T-cell (primary cell): Measurements from ENCODE around the gene ETFA. TPM values are rescaled to one million over a fixed set of nuclear protein-coding genes. Genes with fewer than 3 reads are reported as not detected.

Experiments used
- ATAC-seq, 4 experiments: fragments of 200-7000 bp in 3 of 4; fragments of 150-1000 bp in 1 of 4; cut with Tn5 transposase; replicated peaks in 1 of 4; 1 replicate in 3 of 4; 2 replicates in 1 of 4; pipeline ENCODE4 v1.10.0; 2021; ENCODE audit warnings: moderate library complexity in 3 of 4, mild to moderate bottlenecking in 2 of 4, moderate number of reproducible peaks in 1 of 4
- CTCF ChIA-PET, 2 donors: fragments of 300-600 bp; sonication (Branson Sonifier 250); formaldehyde crosslinking; loops; one replicate each; lab custom pipeline; 2022; ENCODE audit warnings: antibody characterized with exemption in 2 of 2; lab: Charles Lee
- POLR2A ChIA-PET, 2 donors: fragments of 300-600 bp; sonication (Branson Sonifier 250); formaldehyde crosslinking; loops; one replicate each; lab custom pipeline; 2022; ENCODE audit warnings: antibody characterized with exemption in 2 of 2; lab: Charles Lee
- DNase-seq, 35 experiments: peaks; one replicate each; pipeline versions ENCODE4 v3.0.0 to v3.0.0-alpha.2; 2013 to 2023
- H3K27ac ChIP-seq: one replicate; pipeline ENCODE4 v1.5.1; 2013; ENCODE audit warnings: low read length
- H3K27me3 ChIP-seq, 2 experiments: replicated peaks in 1 of 2; 1 replicate in 1 of 2; 2 replicates in 1 of 2; pipeline versions ENCODE4 v1.6.1 to v1.7.0; 2013; ENCODE audit warnings: low read length in 1 of 2, mixed read lengths in 1 of 2; ENCODE audit not compliant: control insufficient read depth in 2 of 2, insufficient read depth in 2 of 2; ENCODE audit errors: extremely low read depth in 1 of 2
- H3K36me3 ChIP-seq, 2 donors: 1 replicate in 1 of 2; 2 replicates in 1 of 2; pipeline versions ENCODE4 v1.6.1 to v1.7.0; 2013; ENCODE audit warnings: low read length in 1 of 2; ENCODE audit not compliant: control insufficient read depth in 2 of 2, insufficient read depth in 1 of 2; ENCODE audit errors: extremely low read depth in 1 of 2
- H3K4me1 ChIP-seq, 2 experiments: 1 replicate in 1 of 2; 2 replicates in 1 of 2; pipeline versions ENCODE4 v1.6.1 to v1.7.0; 2013; ENCODE audit warnings: low read length in 2 of 2, mixed read lengths in 1 of 2; ENCODE audit not compliant: insufficient read depth in 2 of 2, control insufficient read depth in 1 of 2; ENCODE audit errors: extremely low read depth in 1 of 2
- H3K4me3 ChIP-seq, 2 donors: 1 replicate in 1 of 2; 2 replicates in 1 of 2; pipeline versions ENCODE4 v1.5.1 to v1.7.0; 2013; ENCODE audit warnings: mild to moderate bottlenecking in 2 of 2, low read length in 1 of 2, moderate library complexity in 1 of 2; ENCODE audit not compliant: control insufficient read depth in 1 of 2; ENCODE audit errors: extremely low read depth in 1 of 2
- H3K9me3 ChIP-seq: 2 replicates; pipeline ENCODE4 v1.7.0; 2013
- H3K27ac Mint-ChIP-seq, 2 donors: one replicate each; pipeline ENCODE4 v1.8.0; 2020 to 2021; ENCODE audit warnings: mild to moderate bottlenecking in 2 of 2, mixed read lengths in 2 of 2
- H3K27me3 Mint-ChIP-seq, 2 donors: one replicate each; pipeline ENCODE4 v1.8.0; 2021 to 2022; ENCODE audit warnings: mixed read lengths in 2 of 2
- H3K36me3 Mint-ChIP-seq: one replicate; pipeline ENCODE4 v1.8.0; 2021; ENCODE audit warnings: mixed read lengths
- H3K4me1 Mint-ChIP-seq, 3 donors: one replicate each; pipeline ENCODE4 v1.8.0; 2020 to 2022; ENCODE audit warnings: mixed read lengths in 3 of 3, mild to moderate bottlenecking in 1 of 3
- H3K4me3 Mint-ChIP-seq, 3 donors: one replicate each; pipeline ENCODE4 v1.8.0; 2020 to 2022; ENCODE audit warnings: mild to moderate bottlenecking in 3 of 3, mixed read lengths in 3 of 3, moderate library complexity in 3 of 3
- H3K9me3 Mint-ChIP-seq, 3 donors: one replicate each; pipeline ENCODE4 v1.8.0; 2020 to 2022; ENCODE audit warnings: mixed read lengths in 3 of 3
- WGBS: methylation state at CpG from one replicate; pipeline ENCODE4 v1.1.5; 2013; ENCODE audit warnings: missing lambda C conversion rate; ENCODE audit not compliant: insufficient coverage; 5-methylcytosine and 5-hydroxymethylcytosine counted together
- total RNA-seq, 35 experiments: library from RNA in 6 of 35; stranded (reverse) in 6 of 35; fragments of 120-200 nt in 1 of 35; gene quantifications; one replicate each; pipeline versions ENCODE4 v1.2.1 to v1.2.4 and lab custom pipeline; 2013 to 2026

ETFA gene
- total RNA-seq, 5 donors from 2014 or later (not counting 1 experiment from before 2014, with no cell fraction given) = 34.6 to 53.9 (median 50.4) TPM

DNA sequence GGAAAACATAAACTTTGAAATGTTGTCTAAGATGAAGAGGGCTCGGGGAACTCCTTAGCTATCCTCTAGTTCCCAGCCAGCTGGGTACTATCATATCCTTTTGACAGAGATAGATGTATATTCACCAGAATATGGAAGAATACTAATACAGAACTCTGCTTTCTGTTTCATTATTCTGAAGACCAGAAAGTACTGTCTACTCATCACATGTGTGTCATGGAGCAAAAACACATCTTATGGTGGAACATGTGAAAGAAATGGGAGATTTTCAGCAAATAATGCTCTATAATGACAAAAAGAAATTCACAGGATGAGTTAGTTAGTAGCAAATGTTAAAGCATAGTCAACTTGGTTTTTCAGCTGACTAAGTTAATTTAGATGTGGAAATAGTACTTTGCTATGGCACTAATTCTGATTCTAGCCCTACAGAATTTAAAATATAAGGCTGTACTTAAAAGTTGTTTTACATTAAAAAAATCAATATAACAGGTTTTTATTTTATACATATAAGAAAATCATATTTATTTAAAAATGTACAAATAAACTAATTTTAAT, 41.8 kb upstream of the ETFA start:
- H3K36me3 ChIP-seq = no peaks in the 10 kb centered on the region
- Mint-ChIP-seq H3K36me3 (peaks cover 43% of the 10 kb centered on the region), H3K4me1 (no peaks in the 10 kb centered on the region), H3K27ac (no peak overlapping the region), H3K4me3 (no peak overlapping the region), H3K9me3 (no peaks in the 10 kb centered on the region), H3K27me3 (peaks cover 3 to 5% of the 10 kb centered on the region in 2 donors)
- ATAC-seq = no peak
- no peak overlapping the region for H3K4me3 ChIP-seq
- no peaks in the 10 kb centered on the region for H3K9me3 ChIP-seq
- peaks cover 0 to 2% of the 10 kb centered on the region in 2 experiments for H3K27me3 ChIP-seq
- no peak overlapping the region for H3K27ac ChIP-seq
- H3K4me1 ChIP-seq = no peaks in the 10 kb centered on the region
- POLR2A ChIA-PET = no interaction called here
- no peak for DNase-seq
- WGBS = no CpG with 5 or more reads among the region's 1 CpG
- CTCF ChIA-PET = no interaction called here

DNA sequence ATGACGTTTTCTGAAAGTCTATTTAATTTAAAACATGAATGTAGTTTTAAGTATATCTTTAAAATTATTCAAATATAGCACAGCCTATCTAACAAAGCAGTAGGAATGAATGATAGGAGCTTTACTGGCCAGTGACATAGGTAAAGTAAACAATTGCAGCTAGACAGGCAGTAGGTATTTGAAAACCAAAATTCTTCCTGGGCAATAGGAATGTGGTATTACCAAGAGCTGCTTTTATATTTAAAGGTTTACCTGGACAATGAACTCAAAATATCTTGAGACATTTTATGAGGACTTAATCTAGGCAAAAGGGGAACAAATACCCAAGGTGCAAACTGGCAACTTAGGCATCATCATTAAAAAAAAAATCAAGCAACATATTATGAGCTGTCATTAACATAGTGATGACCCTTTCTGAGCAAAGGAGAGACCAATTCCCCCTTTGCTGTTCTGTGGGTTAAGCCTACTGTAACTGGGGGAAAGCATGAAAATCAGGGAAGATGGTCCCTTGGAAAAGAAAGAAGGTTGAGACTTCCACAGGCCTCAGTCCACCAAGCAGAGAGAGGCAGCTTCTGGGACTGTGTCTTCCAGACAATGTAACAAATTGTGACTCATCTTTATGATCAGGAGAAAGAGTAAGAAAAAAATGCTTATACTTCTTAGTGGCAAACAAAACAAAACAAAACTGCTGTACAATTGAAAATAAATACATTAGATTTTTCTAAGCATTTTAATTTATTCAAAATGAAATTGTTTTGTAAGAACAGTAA, 38.2 kb upstream of the ETFA start:
- no peaks in the 10 kb centered on the region for H3K9me3 ChIP-seq
- H3K4me3 ChIP-seq = no peak overlapping the region
- no peaks in the 10 kb centered on the region for H3K36me3 ChIP-seq
- no peak for ATAC-seq
- no peaks in the 10 kb centered on the region for H3K9me3 Mint-ChIP-seq
- H3K36me3 Mint-ChIP-seq = peaks cover 39% of the 10 kb centered on the region
- ChIA-PET POLR2A (interaction anchor here in 1 of 2 donors (0.6 kb wide), 1 partner anchor 665 kb away, joined by 3 read pairs; no protein-coding TSS in a partner anchor), CTCF (interaction anchor here in 1 of 2 donors (0.5 kb wide), 1 partner anchor 389 kb away, joined by 4 read pairs; no protein-coding TSS in a partner anchor)
- H3K4me3 Mint-ChIP-seq = no peak overlapping the region
- H3K27ac Mint-ChIP-seq = no peak overlapping the region
- WGBS = no CpG with 5 or more reads among the region's 1 CpG
- peaks cover 10 to 26% of the 10 kb centered on the region in 2 experiments for H3K27me3 ChIP-seq
- peaks cover 6 to 17% of the 10 kb centered on the region in 2 experiments for H3K4me1 ChIP-seq
- H3K4me1 Mint-ChIP-seq = peaks cover 13 to 20% (median 15%) of the 10 kb centered on the region in 3 donors
- DNase-seq = no peak
- peaks cover 24 to 32% of the 10 kb centered on the region in 2 donors for H3K27me3 Mint-ChIP-seq
- H3K27ac ChIP-seq = no peak overlapping the region

DNA sequence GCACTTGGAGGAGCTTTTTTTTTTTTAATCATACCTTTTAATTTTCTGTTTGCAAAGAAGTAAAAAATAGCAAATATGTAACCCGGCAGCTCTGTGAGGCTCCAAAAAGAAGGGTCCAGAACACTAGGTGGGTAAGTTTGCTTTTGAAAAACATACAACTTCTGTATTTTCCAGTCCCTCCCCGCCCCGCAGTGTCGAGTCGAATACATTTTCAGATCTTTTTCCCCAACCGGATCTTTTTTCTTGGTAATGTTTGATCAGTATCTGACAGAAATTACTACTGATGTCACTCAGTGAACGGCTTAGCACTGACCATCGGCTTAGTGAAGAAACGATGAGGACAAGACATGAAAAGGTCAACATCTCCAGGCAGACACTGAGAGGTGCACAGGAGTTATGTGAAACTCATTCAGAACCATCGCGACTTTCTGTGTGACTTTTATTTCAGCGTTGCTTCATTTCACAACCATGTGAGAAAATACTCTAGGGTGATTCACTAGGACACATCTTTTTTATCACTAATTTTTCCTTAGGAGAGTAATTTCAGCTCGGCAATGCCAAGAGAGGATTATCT, 36.3 kb upstream of the ETFA start:
- peaks cover 34% of the 10 kb centered on the region for H3K36me3 Mint-ChIP-seq
- POLR2A ChIA-PET = no interaction called here
- H3K4me3 Mint-ChIP-seq = peak overlapping the region in 1 of 3 donors; percentile 56
- peaks cover 6 to 28% of the 10 kb centered on the region in 2 experiments for H3K4me1 ChIP-seq
- CTCF ChIA-PET = no interaction called here
- peaks cover 19 to 37% of the 10 kb centered on the region in 2 experiments for H3K27me3 ChIP-seq
- no peaks in the 10 kb centered on the region for H3K36me3 ChIP-seq
- peaks cover 19 to 27% (median 20%) of the 10 kb centered on the region in 3 donors for H3K4me1 Mint-ChIP-seq
- DNase-seq = no peak
- WGBS = 83% methylated on average over 4 of the region's 13 CpGs
- no peaks in the 10 kb centered on the region for H3K9me3 ChIP-seq
- no peaks in the 10 kb centered on the region for H3K9me3 Mint-ChIP-seq
- no peak for ATAC-seq
- no peak overlapping the region for H3K27ac Mint-ChIP-seq
- no peak overlapping the region for H3K4me3 ChIP-seq
- H3K27ac ChIP-seq = no peak overlapping the region
- H3K27me3 Mint-ChIP-seq = peaks cover 39 to 49% of the 10 kb centered on the region in 2 donors

DNA sequence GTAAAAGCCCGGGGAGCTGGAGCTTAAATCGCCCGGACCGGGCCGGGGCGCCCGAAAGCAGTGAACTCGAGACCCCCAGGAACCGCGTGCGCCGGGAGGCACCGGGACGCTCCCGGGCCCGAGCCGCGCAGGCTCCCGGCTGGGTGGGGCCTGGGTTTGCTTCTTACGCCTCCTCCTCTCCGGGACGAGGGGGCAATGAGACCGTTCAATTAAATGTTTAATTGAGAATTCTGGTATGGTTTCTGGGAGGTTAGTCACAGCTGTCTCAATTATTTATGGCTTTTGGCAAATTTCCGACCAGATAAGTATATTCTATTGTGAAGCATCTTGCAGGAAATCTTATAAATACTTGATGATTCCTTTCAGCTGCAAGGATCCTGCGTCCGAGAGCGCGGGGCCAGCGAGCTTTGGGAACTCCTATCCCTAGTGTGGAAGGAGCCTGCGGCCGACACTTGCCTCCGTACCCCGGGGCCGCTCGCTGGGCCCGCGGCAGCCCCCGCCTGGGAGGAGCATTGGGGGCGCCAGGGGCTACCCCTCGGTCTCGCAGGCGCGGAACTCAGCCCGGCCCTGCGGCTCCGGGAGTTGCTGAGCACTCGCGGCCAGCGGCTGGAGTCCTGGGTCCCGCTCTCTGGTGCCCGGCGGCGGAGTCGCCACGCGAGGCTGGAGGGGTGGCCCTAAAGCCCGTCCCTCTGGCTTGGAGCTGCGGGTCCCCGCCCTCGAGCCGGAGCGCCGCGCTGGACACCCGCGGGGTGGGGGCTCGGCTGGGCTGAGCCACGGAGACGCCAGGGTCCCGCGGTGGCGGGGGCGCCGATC, 35.6 kb upstream of the ETFA start:
- Histone ChIP-seq H3K36me3 (no peaks in the 10 kb centered on the region), H3K4me3 (peak overlapping the region; percentile 35 to 82), H3K9me3 (no peaks in the 10 kb centered on the region), H3K4me1 (peaks cover 7 to 34% of the 10 kb centered on the region in 2 experiments), H3K27ac (no peak overlapping the region), H3K27me3 (peaks cover 19 to 44% of the 10 kb centered on the region in 2 experiments)
- peaks cover 41 to 53% of the 10 kb centered on the region in 2 donors for H3K27me3 Mint-ChIP-seq
- no peak for DNase-seq
- peaks cover 28% of the 10 kb centered on the region for H3K36me3 Mint-ChIP-seq
- H3K27ac Mint-ChIP-seq = no peak overlapping the region
- 8% methylated on average over 55 of the region's 74 CpGs for WGBS
- no peaks in the 10 kb centered on the region for H3K9me3 Mint-ChIP-seq
- peak overlapping the region in 2 of 3 donors; percentile 28 to 75 for H3K4me3 Mint-ChIP-seq
- ATAC-seq = peak in 2 of 4 experiments; percentile 23 to 34
- POLR2A ChIA-PET = no interaction called here
- H3K4me1 Mint-ChIP-seq = peaks cover 22 to 31% (median 23%) of the 10 kb centered on the region in 3 donors
- CTCF ChIA-PET = no interaction called here

DNA sequence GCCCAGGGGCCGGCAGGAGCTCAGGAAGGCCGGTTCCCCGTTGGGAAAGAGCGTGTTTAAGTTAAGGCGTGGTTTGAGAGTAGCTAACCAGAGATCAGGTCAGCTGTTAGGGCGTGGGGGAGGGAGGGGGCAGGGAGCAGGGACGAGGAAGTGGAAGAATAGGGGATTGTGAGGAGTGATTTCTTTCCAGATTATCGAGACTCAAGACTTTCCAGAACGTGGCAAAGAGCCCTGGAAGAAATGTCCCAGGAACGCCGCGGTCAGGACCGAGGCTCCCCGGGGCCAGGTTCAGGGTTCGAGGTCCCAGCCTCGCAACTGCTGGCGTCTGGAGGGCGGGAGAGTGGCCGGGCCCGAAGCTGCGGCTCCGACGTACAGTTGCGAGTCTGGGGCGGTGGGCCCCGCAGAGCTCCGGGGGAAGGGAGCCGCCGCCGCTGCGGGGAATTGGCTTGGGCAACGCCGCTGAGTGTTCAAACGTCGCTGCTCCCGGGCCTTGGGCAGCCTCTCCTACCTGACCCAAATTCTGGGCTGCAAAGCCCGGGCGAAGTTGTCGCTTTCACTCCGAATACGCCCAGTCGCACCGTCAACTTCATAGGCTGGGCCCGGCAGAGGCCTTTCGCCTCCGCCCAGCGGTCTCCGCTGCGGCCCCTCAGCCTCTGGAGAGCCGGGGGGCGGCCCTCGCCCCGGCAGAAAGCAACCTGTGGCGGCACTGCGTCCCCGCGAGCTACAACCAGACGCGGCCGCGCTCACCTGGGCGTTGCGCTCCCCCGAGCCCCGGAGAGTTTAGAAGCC, 34.8 kb upstream of the ETFA start:
- H3K27ac Mint-ChIP-seq = peak overlapping the region in 1 of 2 donors; percentile 36
- POLR2A ChIA-PET = no interaction called here
- CTCF ChIA-PET = no interaction called here
- peak overlapping the region; percentile 60 to 75 (median 63) for H3K4me3 Mint-ChIP-seq
- H3K9me3 ChIP-seq = no peaks in the 10 kb centered on the region
- H3K4me3 ChIP-seq = peak overlapping the region; percentile 35 to 82
- peaks cover 8 to 42% of the 10 kb centered on the region in 2 experiments for H3K4me1 ChIP-seq
- DNase-seq (peak in 4 of 35 experiments; percentile 10 to 32 (median 17)), ATAC-seq (peak; percentile 28 to 56 (median 47))
- H3K9me3 Mint-ChIP-seq = no peaks in the 10 kb centered on the region
- H3K4me1 Mint-ChIP-seq = peaks cover 28 to 37% (median 28%) of the 10 kb centered on the region in 3 donors
- peaks cover 44 to 59% of the 10 kb centered on the region in 2 donors for H3K27me3 Mint-ChIP-seq
- H3K27ac ChIP-seq = no peak overlapping the region
- peaks cover 25% of the 10 kb centered on the region for H3K36me3 Mint-ChIP-seq
- H3K36me3 ChIP-seq = no peaks in the 10 kb centered on the region
- 4% methylated on average over 59 of the region's 65 CpGs for WGBS
- peaks cover 21 to 52% of the 10 kb centered on the region in 2 experiments for H3K27me3 ChIP-seq
